Endodermal cell (in vitro differentiated cells): ENCODE data around the gene TPSB2. TPM values are rescaled to one million over a fixed set of nuclear protein-coding genes. Genes with fewer than 3 reads are reported as not detected.

Source experiments
- DNase-seq: peaks from one replicate; pipeline ENCODE4 v3.0.0-alpha.2; 2017
- H3K27ac ChIP-seq: 2 replicates; pipeline ENCODE4 v1.5.1; 2013; ENCODE audit warnings: mild to moderate bottlenecking, low read depth, low read length, moderate library complexity
- H3K27me3 ChIP-seq: 2 replicates; pipeline ENCODE4 v1.6.1; 2013; ENCODE audit warnings: mild to moderate bottlenecking, low read length, moderate library complexity; ENCODE audit not compliant: insufficient read depth, control insufficient read depth, poor library complexity, severe bottlenecking
- H3K36me3 ChIP-seq: 2 replicates; pipeline ENCODE4 v1.7.0; 2013; ENCODE audit warnings: mild to moderate bottlenecking, low read length, moderate library complexity; ENCODE audit not compliant: control insufficient read depth, insufficient read depth
- H3K4me1 ChIP-seq: one replicate; pipeline ENCODE4 v1.7.0; 2013; ENCODE audit warnings: low read length; ENCODE audit not compliant: control insufficient read depth, insufficient read depth
- H3K4me3 ChIP-seq: 2 replicates; pipeline ENCODE4 v1.5.1; 2013; ENCODE audit warnings: mild to moderate bottlenecking, low read length, moderate library complexity
- H3K9ac ChIP-seq: 2 replicates; pipeline ENCODE4 v1.6.1; 2013; ENCODE audit warnings: mild to moderate bottlenecking, low read length, moderate library complexity; ENCODE audit not compliant: poor library complexity, severe bottlenecking; ENCODE audit errors: extremely low read depth
- H3K9me3 ChIP-seq: 2 replicates; pipeline ENCODE4 v1.6.1; 2013; ENCODE audit warnings: mild to moderate bottlenecking, low read length, moderate library complexity; ENCODE audit not compliant: control insufficient read depth
- H3K27ac Mint-ChIP-seq: 2 replicates; pipeline ENCODE4 v1.8.0; 2020; ENCODE audit warnings: mixed read lengths
- H3K27me3 Mint-ChIP-seq: 2 replicates; pipeline ENCODE4 v1.8.0; 2021; ENCODE audit warnings: mild to moderate bottlenecking, mixed read lengths; ENCODE audit not compliant: insufficient read depth
- H3K36me3 Mint-ChIP-seq: 2 replicates; pipeline ENCODE4 v1.8.0; 2020; ENCODE audit warnings: low read depth, mixed read lengths
- H3K4me1 Mint-ChIP-seq: 2 replicates; pipeline ENCODE4 v1.8.0; 2020; ENCODE audit warnings: mixed read lengths
- H3K4me3 Mint-ChIP-seq: 2 replicates; pipeline ENCODE4 v1.8.0; 2020; ENCODE audit warnings: mild to moderate bottlenecking, moderate library complexity, mixed read lengths
- H3K9me3 Mint-ChIP-seq: 2 replicates; pipeline ENCODE4 v1.8.0; 2020; ENCODE audit warnings: mild to moderate bottlenecking, mixed read lengths
- CTCF ChIP-seq: fragments of 200-600 bp; sonication (generic); conservative IDR thresholded peaks from 2 replicates; pipeline ENCODE4 v1.5.0; 2021; ENCODE audit warnings: antibody characterized with exemption, mild to moderate bottlenecking
- WGBS, 2 experiments: methylation state at CpG; one replicate each; pipeline versions ENCODE4 v1.1.5 to v1.1.7; 2013; ENCODE audit warnings: missing lambda C conversion rate in 2 of 2, mixed read lengths in 1 of 2; ENCODE audit not compliant: insufficient coverage in 1 of 2, insufficient read length in 1 of 2; 5-methylcytosine and 5-hydroxymethylcytosine counted together
- total RNA-seq, 2 donors: library from RNA; stranded (reverse); fragmentation: NEBNext Ultra II Directional in 1 of 2; extraction: Animal tissue kit (Norgen Biotek cat#: 25700) in 1 of 2; gene quantifications; 2 replicates in 1 of 2; 3 replicates in 1 of 2; pipeline ENCODE4 v1.2.1, GENCODE V29; 2021

The TPSB2 gene
- total RNA-seq, 2 donors from 2014 or later, result not detected

DNA sequence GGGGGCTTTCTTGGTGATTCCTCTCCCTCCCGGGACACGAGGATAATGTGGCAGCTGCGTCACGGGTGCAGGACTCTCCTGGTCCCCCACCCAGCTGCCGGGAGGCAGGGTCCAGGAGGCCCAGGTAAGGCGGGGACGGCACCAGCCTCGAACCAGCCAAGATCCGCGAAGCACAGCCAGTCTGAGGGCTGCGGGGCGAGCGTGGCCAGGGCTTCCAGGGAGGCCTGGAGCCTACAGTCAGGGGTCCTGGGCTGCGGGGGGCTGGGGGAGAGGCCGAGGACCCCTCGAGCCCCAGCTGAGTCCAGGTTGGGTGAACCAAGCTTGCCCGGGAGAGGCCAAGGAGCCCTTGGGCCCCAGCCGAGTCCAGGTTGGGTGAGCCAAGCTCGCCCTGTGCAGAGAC is 35.8 kb upstream of the TPSB2 start:
- WGBS, 2 experiments, result 87 to 88% methylated on average over 11 to 19 of the region's 19 CpGs
- H3K27ac ChIP-seq, result no peak overlapping the region
- TF ChIP-seq CTCF, result no peak
- H3K27ac Mint-ChIP-seq, result no peak overlapping the region
- H3K4me3 Mint-ChIP-seq, result no peak overlapping the region
- H3K4me1 Mint-ChIP-seq, result no peaks in the 10 kb centered on the region
- H3K4me3 ChIP-seq, result no peak overlapping the region
- H3K4me1 ChIP-seq, result no peaks in the 10 kb centered on the region
- no peak for DNase-seq
- no peaks in the 10 kb centered on the region for H3K9me3 ChIP-seq
- no peaks in the 10 kb centered on the region for H3K36me3 ChIP-seq
- H3K27me3 Mint-ChIP-seq, result peaks cover 5% of the 10 kb centered on the region
- peaks cover 7% of the 10 kb centered on the region for H3K9me3 Mint-ChIP-seq
- no peaks in the 10 kb centered on the region for H3K36me3 Mint-ChIP-seq
- no peak overlapping the region for H3K9ac ChIP-seq
- H3K27me3 ChIP-seq, result peaks cover 13% of the 10 kb centered on the region

DNA sequence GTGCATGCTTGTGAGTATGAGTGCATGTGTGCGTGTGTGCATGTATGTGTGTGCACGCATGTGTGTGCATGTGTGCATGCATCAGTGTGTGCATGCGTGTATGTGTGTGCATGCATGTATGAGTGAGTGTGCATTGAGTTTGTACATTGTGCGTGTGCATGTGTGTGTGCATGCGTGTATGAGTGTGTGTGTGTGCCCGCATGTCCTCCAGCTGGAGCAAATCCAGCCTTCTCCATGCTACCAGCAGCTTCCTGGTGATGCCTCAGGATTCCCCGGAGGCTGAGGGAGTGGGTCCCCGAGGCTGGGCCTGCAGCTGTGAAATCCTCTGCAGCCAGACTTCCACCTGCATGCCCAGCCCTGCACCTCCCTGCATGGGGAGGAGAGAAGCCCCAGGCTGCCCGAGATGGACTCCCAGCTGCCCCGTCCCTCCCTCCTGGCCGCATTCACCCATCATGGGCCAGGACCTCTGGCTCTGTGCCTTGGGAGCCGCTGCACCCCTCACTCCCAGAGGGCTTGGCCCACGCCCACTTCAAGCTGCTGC is 35.2 kb upstream of the TPSB2 start:
- Mint-ChIP-seq H3K36me3 (no peaks in the 10 kb centered on the region), H3K4me1 (no peaks in the 10 kb centered on the region), H3K27ac (no peak overlapping the region), H3K4me3 (no peak overlapping the region), H3K9me3 (peaks cover 7% of the 10 kb centered on the region), H3K27me3 (peaks cover 5% of the 10 kb centered on the region)
- no peak overlapping the region for H3K9ac ChIP-seq
- no peak overlapping the region for H3K27ac ChIP-seq
- peaks cover 19% of the 10 kb centered on the region for H3K27me3 ChIP-seq
- no peaks in the 10 kb centered on the region for H3K4me1 ChIP-seq
- TF ChIP-seq CTCF, result no peak
- H3K4me3 ChIP-seq, result no peak overlapping the region
- no peaks in the 10 kb centered on the region for H3K9me3 ChIP-seq
- DNase-seq, result no peak
- no peaks in the 10 kb centered on the region for H3K36me3 ChIP-seq
- WGBS, 2 experiments, result 90 to 94% methylated on average over 8 to 13 of the region's 13 CpGs

DNA sequence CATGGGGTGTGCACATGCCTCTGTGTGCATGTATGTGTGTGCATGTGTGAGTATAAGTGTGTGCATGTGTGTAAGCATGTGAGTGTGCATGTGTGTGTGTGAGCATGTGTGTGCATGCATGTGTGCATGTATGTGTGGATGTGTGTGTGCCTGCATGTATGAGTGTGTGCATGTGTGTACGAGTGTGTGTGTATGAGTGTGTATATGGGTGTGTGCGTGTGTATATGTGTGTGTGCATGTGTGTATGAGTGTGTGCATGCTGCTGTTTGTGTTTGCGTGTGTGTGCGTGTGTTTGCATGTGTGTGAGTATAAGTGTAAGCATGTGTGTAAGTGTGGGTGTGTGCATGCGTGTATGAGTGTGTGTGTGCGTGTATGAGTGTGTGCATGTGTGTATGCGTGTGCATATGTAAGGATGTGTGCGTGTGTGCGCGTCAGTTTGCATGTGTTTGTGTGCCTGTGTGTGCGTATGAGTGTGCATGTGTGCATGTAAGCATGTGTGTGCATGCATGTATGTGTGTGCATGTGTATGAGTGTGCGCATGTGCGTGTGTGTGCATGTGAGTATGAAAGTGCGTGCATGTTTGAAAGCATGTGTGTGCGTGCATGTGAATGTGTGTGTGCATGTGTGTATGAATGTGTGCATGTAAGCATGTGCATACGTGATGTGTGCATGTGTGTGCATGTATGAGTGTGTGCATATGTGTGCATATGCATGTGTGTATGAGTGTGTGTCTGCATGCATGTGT is 34.5 kb upstream of the TPSB2 start:
- H3K4me1 Mint-ChIP-seq, result no peaks in the 10 kb centered on the region
- Histone ChIP-seq H3K36me3 (no peaks in the 10 kb centered on the region), H3K27ac (no peak overlapping the region), H3K9ac (no peak overlapping the region), H3K9me3 (no peaks in the 10 kb centered on the region), H3K27me3 (peaks cover 26% of the 10 kb centered on the region), H3K4me3 (no peak overlapping the region), H3K4me1 (no peaks in the 10 kb centered on the region)
- no peaks in the 10 kb centered on the region for H3K36me3 Mint-ChIP-seq
- WGBS, 2 experiments, result 88 to 95% methylated on average over 15 to 16 of the region's 16 CpGs
- H3K9me3 Mint-ChIP-seq, result peaks cover 7% of the 10 kb centered on the region
- DNase-seq, result no peak
- H3K27ac Mint-ChIP-seq, result no peak overlapping the region
- no peak overlapping the region for H3K4me3 Mint-ChIP-seq
- no peak for TF ChIP-seq CTCF
- peaks cover 5% of the 10 kb centered on the region for H3K27me3 Mint-ChIP-seq
